GDM1 (cell line): ENCODE measurements around the gene S1PR4.

ENCODE experiments used
- DNase-seq: peaks from one replicate; lab custom pipeline; 2025; lab: John Stamatoyannopoulos, UW

S1PR4 gene

DNA sequence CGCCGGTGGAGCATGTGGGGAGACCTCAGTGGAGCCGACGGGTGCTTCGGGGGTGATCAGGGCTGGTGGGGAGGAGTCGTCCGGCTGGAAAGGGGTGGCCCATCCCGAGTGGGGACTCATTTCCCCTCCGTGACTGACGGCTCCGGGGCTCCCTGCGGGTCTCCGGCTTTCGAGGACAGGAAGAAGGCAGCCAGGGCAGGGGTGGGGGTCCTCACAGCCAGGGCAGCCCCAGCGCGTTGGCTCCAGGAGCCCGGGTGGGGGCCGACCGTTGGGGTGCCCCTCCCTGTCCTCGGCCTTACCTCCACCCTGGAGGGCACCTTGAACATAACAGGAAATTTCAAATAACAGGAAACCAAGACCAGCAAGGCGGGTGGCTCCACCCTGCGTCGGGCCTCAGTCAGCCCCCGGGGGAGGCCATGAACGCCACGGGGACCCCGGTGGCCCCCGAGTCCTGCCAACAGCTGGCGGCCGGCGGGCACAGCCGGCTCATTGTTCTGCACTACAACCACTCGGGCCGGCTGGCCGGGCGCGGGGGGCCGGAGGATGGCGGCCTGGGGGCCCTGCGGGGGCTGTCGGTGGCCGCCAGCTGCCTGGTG lies at the start of gene S1PR4:
TSS of gene S1PR4 (plus strand) at position 393 of the 596 bp plus-strand sequence. CDS start at position 417, 24 bp downstream.
- peak; percentile 55 for DNase-seq

DNA sequence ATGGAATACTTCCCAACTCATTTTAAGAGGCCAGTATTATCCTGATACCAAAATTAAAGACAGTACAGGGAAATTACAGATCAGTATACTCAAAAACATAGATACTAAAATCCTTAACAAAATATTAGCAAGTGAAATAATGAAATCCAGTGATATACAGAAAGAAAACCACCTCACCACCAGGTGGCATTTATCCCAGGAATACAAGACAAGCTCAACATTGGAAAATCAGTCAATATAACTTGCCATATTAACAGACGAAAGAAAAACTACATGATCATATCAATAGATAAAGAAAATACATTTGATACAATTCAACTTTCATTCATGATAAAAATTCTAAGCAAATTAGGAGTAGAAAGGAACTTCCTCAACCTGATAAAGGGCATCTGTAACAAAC lies 49.5 kb upstream of the S1PR4 start:
- peak; percentile 24 for DNase-seq

DNA sequence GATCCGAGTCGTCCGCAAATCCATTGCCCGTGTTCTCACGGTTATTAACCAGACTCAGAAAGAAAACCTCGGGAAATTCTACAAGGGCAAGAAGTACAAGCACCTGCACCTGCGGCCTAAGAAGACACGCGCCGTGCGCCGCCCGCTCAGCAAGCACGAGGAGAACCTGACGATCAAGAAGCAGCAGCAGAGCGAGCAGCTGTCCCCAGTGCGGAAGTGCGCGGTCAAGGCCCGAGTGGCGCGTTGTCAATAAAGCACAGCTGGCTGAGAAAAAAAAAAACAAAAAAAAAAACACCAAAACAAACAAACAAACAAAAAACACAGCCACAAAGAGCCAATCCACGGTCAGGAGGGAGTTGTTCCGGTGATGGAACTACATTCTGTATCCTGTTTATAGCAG lies 47.4 kb upstream of the S1PR4 start:
- no peak for DNase-seq

DNA sequence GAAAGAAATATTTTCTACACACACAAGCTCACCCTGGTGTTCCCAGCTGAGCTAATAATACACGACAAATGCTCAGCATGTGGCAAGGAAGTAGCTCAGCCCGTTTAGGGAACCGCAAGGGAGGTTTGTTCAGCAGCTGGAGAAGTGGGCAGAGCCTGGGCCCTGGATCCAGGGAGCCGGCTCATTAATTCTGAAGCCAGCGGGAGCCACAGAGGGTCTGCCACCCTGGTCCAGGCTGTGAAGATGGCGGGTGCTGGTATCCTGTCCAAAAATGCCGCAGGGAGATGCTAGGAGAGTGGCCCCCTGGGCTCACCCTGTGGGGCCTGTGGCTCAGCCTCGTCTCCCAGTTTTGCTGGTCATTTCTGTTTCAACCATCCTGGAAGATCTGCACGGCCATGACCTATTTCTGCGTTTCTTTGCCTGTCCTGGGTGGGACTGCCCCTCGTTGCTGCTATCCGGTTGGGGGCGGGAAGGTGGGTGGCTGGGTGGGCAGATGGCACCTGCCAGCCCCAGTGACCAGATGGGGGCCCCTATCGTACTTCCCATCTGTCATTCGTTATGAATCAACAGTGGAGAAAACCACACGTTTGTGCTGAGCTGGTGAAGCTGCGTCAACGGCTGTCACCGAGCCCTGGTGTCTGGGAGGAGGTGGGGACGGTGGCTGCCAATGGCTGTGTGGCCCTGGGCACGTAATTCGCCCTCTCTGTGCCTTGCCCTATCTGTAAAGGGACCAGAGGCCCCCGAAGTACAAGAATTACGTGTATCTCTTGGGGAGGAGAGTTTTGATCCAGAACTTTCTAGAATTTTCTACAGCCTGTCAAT lies 45.4 kb upstream of the S1PR4 start:
- peak; percentile 89 for DNase-seq

- no peak for DNase-seq
These were observed 44.8 kb upstream of the S1PR4 start for GRCh38 chr19:3133793-3134116.

GRCh38 chr19:3135961-3136683 lies 42.4 kb upstream of the S1PR4 start, which contains the start of gene GNA15:
Gene GNA15, plus strand, starts transcription at chr19:3136033. Its CDS starts 418 bp downstream, at chr19:3136451.
- DNase-seq, result peak; percentile 82

- DNase-seq, result no peak
These were observed 41.9 kb upstream of the S1PR4 start for GRCh38 chr19:3136684-3137055.

DNA sequence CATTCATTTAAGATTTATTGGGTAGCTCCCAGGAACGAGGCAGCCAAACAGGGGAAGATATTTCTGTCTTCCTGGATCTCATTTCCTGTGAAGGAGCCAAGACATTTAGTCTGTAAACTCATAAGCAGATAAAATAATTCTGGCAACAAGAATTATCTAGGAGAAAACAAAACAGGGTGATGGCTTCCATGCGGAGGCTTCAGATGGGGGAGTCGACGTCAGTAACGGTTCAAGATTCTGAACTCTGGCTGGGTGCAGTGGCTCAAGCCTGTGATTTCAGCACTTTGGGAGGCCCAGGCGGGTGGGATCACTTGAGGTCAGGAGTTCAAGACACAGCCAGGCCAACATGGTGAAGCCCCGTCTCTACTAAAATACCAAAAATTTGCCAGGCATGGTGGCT lies 41.5 kb upstream of the S1PR4 start:
- DNase-seq, result no peak

- no peak for DNase-seq
These were observed 40.3 kb upstream of the S1PR4 start for GRCh38 chr19:3138268-3138667.

DNA sequence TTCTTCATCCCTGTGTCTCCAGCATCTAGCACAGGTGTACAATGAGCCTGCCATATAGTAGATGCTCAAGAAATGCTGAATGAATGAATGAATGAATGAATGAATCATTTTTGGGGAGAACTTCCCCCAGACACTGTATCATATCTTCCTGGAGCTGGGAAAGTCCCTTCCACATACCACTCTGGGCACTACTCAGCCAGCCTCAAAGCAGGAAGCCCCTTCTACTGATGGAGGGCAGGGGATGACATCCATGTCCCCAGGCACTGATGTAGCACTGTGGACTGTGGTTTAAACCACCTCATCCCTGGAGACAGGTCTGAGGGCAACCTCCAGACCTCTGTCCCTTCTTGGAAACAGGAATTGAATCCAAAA lies 37.9 kb upstream of the S1PR4 start:
- no peak for DNase-seq

GRCh38 chr19:3142292-3142670 lies 36.3 kb upstream of the S1PR4 start:
- no peak for DNase-seq

GRCh38 chr19:3142781-3143337 lies 35.7 kb upstream of the S1PR4 start:
- DNase-seq, result no peak

- DNase-seq, result peak; percentile 61
These were observed 32.5 kb upstream of the S1PR4 start for GRCh38 chr19:3145909-3146676.

- no peak for DNase-seq
These were observed 31.9 kb upstream of the S1PR4 start for GRCh38 chr19:3146677-3147100.

DNA sequence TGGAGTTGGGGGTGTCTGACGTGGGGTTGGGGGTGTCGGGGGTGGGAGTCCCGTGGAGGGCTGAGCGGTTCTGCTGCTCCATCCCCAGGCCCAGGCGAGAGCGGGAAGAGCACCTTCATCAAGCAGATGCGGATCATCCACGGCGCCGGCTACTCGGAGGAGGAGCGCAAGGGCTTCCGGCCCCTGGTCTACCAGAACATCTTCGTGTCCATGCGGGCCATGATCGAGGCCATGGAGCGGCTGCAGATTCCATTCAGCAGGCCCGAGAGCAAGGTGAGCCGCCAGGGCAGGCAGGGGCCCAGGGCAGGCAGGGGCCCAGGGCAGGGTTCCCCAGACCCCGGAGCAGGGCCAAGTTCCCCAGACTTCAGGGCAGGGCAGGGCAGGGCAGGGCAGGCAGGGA lies 30.1 kb upstream of the S1PR4 start:
- DNase-seq, result no peak

GRCh38 chr19:3149089-3149488 lies 29.5 kb upstream of the S1PR4 start:
- DNase-seq, result no peak

DNA sequence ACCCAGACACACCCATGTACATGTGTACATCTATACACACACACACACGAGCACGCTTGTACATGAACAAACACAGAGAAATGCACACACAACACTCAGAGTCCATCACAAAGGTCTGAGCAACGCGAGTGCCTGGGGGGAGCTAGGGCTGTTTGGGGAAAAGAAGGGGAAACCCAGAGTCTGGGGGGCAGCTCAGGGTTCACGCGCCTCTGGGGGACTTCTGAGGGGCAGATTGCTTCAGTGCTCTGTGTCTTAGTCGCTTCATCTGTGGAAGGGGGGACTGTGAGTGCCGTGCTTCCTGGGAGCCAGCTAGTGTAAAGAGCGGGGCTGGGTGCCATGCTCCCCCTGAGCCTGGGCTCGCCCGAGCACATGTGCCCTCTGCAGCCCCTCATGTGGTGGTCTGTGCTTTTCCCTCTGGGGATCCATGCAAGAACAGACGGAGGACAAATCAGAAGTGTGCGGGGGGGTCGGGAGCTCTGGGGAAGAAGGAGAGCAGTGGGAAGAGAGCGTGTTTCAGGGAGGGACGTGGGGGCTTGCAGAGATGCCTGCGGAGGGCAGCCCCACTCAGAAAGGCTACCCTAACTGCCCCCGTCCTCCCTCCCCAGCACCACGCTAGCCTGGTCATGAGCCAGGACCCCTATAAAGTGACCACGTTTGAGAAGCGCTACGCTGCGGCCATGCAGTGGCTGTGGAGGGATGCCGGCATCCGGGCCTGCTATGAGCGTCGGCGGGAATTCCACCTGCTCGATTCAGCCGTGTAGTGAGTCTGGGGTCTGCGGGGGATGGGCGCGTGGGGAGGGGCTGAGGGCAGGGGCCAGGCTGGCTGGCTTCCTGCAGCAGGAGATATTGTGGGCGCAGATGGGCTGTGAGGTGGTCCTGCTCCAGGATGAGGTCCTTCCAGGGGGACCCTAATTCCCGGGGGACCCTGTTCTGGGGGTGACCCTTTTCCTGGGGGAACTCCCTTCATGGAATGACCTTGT lies 28.8 kb upstream of the S1PR4 start:
- DNase-seq, result no peak

DNA sequence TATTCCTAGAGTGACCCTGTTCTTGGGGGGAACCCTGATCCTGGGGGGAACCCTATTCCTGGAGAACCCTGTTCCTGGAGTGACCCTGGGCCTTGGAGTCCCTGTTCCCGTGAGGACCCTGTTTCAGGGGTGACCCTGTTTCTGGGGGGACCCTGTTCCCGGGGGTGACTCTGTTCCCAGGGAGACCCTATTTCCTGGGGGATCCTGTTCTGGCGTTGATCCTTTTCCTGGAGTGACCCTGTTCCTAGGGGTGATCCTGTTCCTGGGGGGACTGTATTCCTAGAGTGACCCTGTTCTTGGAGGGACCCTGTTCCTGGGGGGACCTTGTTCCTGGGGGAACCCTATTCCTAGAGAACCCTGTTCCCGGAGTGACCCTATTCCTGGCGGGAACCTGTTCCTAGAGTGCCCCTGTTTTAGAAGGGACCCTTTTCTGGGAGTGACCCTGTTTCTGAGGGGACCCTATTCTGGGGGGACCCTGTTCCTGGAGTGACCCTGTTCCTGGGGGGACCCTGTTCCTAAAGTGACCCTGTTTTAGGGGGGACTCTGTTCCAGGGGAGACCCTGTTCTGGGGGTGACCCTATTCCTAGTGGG lies 27.7 kb upstream of the S1PR4 start:
- DNase-seq, result no peak

DNA sequence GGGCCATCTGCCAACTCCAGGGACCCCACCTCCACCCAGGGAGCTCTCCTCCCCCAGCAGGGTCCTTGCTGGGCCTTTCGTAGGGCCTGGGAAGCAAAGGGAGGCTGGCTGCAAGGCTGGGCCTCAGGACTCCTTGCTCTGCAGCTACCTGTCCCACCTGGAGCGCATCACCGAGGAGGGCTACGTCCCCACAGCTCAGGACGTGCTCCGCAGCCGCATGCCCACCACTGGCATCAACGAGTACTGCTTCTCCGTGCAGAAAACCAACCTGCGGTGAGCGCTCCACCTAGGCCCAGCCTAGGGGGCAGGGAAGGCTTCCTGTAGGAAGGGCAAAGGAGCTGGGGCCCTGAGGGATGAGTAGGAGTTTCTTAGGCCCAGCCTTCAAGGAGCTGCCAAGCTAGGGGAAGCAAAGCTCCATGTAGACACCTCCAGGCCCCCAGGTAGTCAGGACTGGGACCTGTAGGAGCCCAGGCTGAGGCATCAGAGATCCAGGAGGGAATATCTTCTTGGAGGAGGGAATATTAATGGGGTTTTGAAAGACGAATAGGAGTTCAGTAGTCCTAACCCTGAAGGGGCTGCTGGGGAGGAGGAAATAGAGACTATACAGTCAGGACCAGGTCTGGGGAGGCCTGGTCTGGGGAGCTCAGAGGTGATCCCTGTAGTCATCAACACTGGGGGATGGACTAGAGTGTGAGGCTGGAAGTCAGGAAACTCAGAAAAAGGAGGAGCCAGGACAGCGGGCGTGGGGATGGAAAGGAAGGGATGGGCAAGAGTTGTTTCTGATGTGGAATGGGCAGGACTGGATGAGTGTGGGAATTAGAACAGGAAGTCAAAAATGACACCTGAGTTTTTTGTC lies 26.8 kb upstream of the S1PR4 start:
- no peak for DNase-seq

DNA sequence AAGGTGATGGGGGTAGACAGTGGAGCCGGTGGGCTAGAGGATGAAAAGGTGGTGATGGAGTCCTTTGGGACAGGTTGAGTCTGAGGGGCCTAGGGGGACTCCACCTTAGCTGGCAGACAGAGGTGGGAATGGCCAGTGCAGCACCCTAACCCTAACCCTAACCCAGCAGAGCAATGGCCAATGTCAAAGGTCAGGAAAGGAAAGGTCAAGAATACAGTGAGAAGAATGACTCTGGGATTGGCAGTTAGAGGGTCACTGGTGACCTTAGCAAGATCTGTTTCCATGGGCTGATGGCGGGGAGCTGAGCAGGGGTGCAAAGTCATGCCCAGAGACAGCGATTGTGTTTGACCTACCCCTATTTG lies 26.2 kb upstream of the S1PR4 start:
- no peak for DNase-seq
